NCI-H1436 treated with DMSO at 0.1 percent for 48 hours (cell line): ENCODE results near the gene METTL8.

ENCODE experiments used
- DNase-seq: peaks from one replicate; lab custom pipeline; 2025; lab: John Stamatoyannopoulos, UW

Gene METTL8

GRCh38 chr2:171433763-171434012 lies at the start of gene METTL8:
Gene METTL8 (minus strand): TSS chr2:171433990. CDS start chr2:171392185, 41,805 bp downstream.
- DNase-seq: no peak

- DNase-seq: no peak
These were observed 49.1 kb upstream of the METTL8 start for GRCh38 chr2:171482877-171483276.

DNA sequence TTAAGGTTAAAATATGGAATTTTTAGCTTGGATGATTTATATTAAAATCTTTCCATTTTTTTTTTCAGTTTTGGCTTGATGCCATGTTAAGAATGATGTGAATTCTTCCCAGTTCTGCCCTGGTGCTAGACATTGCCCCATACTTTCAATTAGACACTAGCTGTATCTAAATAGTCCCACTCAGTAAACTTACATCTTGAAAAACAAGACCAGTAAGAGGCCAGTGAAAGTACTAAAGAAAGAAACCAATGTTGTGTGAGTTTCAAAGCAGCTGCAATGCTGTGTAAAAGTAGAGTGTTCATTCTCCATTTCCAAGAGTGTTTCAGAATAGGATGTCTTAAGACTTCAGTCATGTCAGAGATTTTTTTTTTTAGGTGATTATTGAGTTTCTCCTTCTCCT lies 48.5 kb upstream of the METTL8 start:
- DNase-seq: no peak

DNA sequence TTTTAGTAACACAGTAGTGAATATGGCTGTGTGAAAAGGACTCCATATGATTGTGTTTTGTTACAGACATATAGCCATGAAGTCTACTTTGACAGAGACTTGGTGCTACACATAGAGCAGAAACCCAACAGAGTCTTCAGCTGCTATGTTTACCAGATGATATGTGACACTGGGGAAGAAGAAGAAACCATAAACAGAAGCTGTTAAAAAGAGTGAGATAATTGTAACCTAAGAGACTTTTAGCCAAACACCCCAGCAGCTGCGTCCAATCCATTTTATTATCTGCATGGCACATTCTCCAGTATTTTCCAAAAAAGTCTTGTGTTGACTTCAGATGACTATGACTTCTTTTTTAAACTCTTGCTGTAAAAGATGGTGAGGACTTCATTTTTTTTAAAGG lies 47.1 kb upstream of the METTL8 start:
- DNase-seq: no peak

GRCh38 chr2:171479154-171479814 lies 45.5 kb upstream of the METTL8 start:
- no peak for DNase-seq

DNA sequence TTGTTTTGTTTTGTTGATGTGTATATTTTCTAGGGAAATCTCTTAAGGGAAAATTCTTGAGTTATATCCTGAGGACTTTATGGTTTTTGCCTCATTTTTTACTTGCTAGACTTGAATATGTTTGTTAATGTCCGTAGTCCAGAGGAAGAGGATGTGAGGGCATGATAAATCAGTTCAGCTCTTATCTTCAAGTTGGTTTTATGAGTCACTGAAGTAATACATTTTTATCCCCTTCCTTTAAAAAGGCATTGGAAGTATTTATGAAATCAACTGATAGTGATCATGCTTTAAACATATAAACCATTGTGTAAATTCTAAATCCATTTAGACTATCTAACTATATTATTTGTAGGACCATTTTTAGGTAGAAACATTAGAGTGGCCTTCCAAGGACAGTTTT lies 44.6 kb upstream of the METTL8 start:
- no peak for DNase-seq

DNA sequence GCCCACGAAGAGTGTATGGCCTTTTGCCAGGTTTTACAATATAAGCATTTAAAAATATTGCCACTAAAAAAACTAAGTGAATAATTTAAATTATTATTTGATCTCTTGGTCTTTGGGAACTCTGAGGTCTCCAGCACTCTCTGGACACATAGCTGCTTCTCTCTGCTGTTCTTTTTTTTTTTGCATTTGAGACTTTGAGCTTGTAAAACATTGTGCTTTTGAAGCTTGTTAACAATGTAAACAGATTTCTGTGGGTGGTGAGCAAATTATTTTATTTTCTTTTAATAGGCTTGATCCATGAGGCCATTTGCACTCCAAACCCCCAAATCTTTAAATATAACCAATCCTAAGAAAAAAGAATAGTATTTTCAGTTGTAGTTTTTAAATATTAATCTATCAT lies 42.2 kb upstream of the METTL8 start:
- no peak for DNase-seq

DNA sequence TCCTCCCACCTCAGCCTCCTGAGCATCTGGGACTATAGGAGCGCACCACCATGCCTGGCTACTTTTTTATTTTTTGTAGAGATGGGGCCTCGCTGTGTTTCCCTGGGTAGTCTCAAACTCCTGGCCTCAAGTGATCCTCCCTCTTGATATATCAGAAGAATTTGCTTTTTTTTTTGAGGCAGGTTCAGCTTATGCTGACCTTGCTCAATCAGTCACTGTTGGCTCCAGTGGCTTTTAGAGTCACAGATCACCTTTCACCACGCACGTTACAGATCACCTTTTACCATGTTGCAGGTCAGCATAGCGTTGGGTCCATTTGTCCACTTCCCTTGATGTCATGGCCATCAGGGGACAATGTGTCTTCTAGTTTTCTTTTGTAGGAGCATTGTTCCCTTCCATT lies 36.3 kb upstream of the METTL8 start:
- no peak for DNase-seq

DNA sequence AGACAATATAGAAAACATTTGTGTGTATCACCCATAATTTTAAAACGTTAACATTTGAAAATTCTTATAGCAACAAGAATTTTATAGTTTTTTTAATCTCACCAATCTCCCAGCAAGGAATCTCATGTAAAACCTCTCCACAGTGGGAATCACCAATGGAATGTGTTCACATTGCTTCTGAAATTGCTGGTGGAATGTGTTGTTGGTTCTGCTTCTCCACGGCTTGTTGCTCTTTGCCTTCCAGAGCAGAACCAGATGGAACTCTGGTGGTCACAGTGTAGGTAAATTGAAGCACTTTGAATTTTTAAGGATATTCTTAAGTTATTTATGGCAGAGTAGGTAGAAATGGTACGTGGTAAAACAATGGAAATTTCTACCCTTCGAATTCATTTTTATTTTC lies 35.4 kb upstream of the METTL8 start:
- no peak for DNase-seq

DNA sequence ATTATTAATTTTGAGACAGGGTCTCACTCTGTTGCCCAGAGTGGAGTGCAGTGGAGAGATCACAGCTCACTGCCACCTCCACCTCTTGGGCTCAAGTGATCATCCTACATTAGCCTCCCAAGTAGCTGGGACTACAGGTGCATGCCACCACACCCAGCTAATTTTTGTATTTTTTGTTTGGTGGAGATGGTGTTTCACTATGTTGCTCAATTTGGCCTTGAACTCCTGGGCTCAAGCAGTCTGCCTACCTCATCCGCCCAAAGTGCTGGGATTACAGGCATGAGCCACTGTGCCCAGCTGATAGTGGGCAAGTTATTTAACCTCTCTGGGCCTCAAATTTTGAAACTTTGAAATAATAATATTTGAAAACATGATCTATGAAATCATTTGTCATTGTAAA lies 26.7 kb upstream of the METTL8 start:
- no peak for DNase-seq

- no peak for DNase-seq
These were observed 25.7 kb upstream of the METTL8 start for GRCh38 chr2:171459498-171459897.

DNA sequence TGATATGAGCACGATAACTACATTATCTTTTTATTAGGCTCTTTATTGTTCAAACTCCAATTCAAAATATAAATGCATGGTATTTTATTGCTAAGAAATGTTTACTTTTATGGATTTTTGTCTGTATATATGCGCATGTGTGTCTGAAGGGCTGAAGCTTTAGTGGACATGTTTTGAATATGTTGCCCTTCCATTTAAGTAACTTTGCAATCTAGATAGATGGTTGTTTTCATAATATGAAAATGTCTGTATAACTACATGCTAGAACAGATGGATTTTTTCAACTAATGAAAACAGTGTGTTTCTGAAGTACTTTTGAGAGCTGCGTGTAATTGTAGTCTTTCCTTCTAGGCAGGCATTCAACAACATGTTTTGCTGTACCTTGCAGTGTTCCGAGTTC lies 19.0 kb upstream of the METTL8 start:
- no peak for DNase-seq

GRCh38 chr2:171451074-171451473 lies 17.3 kb upstream of the METTL8 start:
- no peak for DNase-seq

DNA sequence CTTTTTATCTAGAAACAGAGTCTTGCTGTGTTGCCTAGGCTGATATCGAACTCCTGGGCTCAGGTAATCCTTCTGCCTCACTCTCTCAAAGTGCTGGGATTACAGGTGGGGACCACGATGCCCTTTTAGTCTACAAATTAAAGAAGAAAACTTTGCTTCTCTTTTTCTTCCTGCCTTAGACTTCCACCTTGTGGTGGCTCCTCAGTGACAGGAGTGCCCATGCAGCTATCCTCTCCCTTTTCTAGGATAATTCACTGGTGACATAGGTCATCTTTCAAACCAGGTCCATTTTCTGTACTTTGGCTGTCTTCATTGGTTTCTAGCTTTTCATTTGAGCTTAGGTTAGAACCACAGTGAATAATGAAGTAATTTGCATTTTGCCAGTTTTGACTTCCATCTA lies 13.9 kb upstream of the METTL8 start:
- no peak for DNase-seq

DNA sequence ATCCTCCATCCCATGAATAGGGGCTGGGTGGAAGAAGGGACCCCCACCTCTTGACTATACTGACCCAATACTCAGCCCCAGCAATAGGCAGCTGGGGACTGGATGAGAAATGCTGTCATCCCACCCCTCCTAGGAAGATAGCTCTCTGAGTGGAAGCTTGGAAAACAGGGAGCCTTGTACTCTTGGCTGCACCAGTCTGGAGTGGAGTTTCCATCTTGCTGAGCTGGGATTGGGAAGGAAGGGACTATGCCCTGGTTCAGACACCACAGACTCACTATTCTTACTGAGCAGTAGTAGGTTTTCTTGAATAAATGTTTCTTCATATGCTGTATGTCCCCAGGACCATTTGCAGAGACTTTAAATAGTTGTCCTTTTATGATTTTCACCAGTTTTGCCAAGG lies 7.7 kb upstream of the METTL8 start:
- DNase-seq: no peak

- no peak for DNase-seq
These were observed 2.5 kb upstream of the METTL8 start for GRCh38 chr2:171436307-171436706.

DNA sequence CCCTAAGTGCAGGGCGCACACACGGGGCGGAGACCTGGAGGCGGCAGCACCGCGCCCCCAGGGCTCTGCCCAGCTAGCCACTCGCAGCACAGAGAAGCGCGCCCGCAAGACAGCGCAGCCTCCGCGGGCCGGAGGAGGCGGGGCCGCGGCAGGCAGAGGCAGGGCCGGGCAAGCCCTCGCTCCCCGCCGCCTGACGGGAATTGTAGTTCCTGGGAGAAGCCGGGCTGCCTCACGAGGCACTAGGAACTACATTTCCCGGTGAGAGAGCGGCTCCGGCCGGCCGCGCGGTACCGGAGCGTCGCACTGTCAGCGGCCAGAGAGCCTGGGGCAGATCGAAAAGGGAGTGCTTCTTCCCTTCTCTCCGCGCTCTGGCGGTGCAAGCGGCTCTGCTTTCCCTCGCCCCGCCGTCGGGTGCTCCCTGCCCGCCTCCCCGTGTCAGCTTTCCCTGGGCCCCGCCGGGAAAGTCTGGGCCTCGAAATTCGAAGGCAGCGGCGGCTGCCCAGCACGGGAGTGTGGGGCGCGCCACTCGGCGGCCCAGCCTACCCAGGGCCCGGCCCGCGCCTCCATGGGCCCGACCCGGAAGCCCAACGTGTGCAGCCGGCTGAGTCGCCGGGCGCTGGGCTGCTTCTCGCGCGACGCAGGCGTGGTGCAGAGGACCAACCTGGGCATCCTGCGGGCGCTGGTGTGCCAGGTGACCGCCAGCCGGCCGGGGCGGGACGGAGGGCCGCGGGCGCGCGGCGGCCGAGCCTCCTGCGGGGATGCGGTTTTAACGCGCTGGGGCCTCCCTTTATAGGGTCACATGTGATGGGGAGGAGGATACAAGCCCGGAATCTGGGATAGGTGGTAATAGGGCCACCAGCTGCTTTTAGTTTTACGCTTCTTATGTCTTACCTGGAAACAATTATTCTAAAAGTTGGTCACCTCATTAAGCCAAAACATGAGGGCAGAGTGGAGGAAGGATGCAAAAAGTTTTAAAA lies 511 bp upstream of the METTL8 start, which contains the start of gene DCAF17:
DCAF17 (plus strand) TSS at position 214 of the 977 bp plus-strand sequence; CDS start at position 566, 352 bp downstream.
- peak; percentile 74 for DNase-seq

- DNase-seq: no peak
These were observed 624 bp downstream of the METTL8 start for GRCh38 chr2:171432969-171433762.

GRCh38 chr2:171432206-171432968 lies 1.4 kb downstream of the METTL8 start:
- DNase-seq: no peak

- no peak for DNase-seq
These were observed 2.1 kb downstream of the METTL8 start for GRCh38 chr2:171431677-171432167.

GRCh38 chr2:171430516-171431410 lies 3.0 kb downstream of the METTL8 start:
- no peak for DNase-seq
